ENCODE measurements around the gene CD320. TPM values are rescaled to one million over a fixed set of nuclear protein-coding genes. Genes with fewer than 3 reads are reported as not detected.
"Not testable (repeated sequence)": the region's sequence is repeated elsewhere in the genome, so short reads cannot be mapped to it uniquely, and the experiment has no call there.

Gene CD320
- total and polyA plus RNA-seq, 2 of the 8 experiments (the other 6 are each of a cell fraction or from before 2014, with no cell fraction given), result 80.4 to 157 TPM

DNA sequence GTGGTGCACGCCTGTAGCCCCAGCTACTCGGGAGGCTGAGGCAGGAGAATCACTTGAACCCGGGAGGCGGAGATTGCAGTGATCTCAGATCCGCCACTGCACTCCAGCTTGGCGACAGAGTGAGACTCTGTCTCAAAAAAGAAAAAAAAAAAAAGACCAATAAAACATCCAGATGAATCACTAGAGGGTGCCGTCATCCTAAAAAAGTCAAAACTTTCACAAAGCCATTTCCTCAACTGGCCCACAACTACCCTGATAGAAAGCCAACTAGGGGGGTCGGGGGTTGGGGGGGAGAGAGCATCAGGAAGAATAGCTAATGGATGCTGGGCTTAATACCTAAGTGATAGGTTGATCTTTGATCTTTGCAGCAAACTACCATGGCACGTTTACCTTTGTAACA lies 10.7 kb upstream of the CD320 start:
- H2AFZ ChIP-seq (ENCODE audit: low read length); H2BK15ac ChIP-seq (ENCODE audit: low read length); H3K9ac ChIP-seq (replicated peaks in 1 of 4; ENCODE audit: extremely low read depth in 1 of 4, low read depth in 3 of 4, low read length in 3 of 4); H3K79me1 ChIP-seq (ENCODE audit: low read depth, low read length); H3K4me2 ChIP-seq (ENCODE audit: insufficient read depth in 1 of 2, low read depth in 2 of 2, low read length in 2 of 2); H2BK120ac ChIP-seq (replicated peaks; ENCODE audit: low read depth, low read length); H3K4me3 ChIP-seq (ENCODE audit: extremely low read depth in 1 of 4, insufficient read depth in 2 of 4, low read depth in 3 of 4, low read length in 4 of 4); H3K23ac ChIP-seq (ENCODE audit: insufficient read length); H4K91ac ChIP-seq (replicated peaks; ENCODE audit: insufficient read length, low read length); H3K14ac ChIP-seq (ENCODE audit: insufficient read length); H4K5ac ChIP-seq (ENCODE audit: insufficient read length, low read depth, low read length); H2AK5ac ChIP-seq (ENCODE audit: low read depth, low read length); H3K27me3 ChIP-seq (replicated peaks in 1 of 4; ENCODE audit: control insufficient read depth in 3 of 4, extremely low read depth in 1 of 4, insufficient read depth in 3 of 4, low read length in 3 of 4); FAIRE-seq; H2BK12ac ChIP-seq (ENCODE audit: low read depth, low read length); H3K56ac ChIP-seq (replicated peaks; ENCODE audit: insufficient read length, low read depth, low read length); H4K8ac ChIP-seq (ENCODE audit: extremely low read depth, insufficient read depth, low read length); DNase-seq (ENCODE audit: low read depth in 1 of 2, low spot score in 2 of 2); H3K18ac ChIP-seq (ENCODE audit: extremely low read depth, low read length); H2BK20ac ChIP-seq (ENCODE audit: low read length); H3K27ac ChIP-seq (ENCODE audit: low read depth, low read length); H3K4ac ChIP-seq (replicated peaks; ENCODE audit: insufficient read length, low read depth, low read length); H3K9me3 ChIP-seq (ENCODE audit: insufficient read depth in 2 of 2, low read depth in 1 of 2, low read length in 1 of 2); H2BK5ac ChIP-seq (ENCODE audit: low read depth, low read length): not testable (repeated sequence)
- Histone ChIP-seq H3K79me2 (ENCODE audit: control insufficient read depth in 1 of 2, insufficient read depth in 2 of 2, low read length in 2 of 2) (peaks cover 0 to 33% of the 10 kb centered on the region in 2 experiments; a peak in 2 of 4 replicates), H3K36me3 (ENCODE audit: control insufficient read depth in 2 of 4, insufficient read depth in 4 of 4, low read length in 3 of 4) (peaks cover 15 to 35% (median 25%) of the 10 kb centered on the region in 4 experiments), H3K4me1 (replicated peaks in 1 of 4; ENCODE audit: control insufficient read depth in 3 of 4, insufficient read depth in 4 of 4, low read length in 3 of 4) (peaks cover 0 to 17% (median 9%) of the 10 kb centered on the region in 4 experiments; a peak in 6 of 7 replicates), H3K23me2 (ENCODE audit: low read depth, low read length) (peaks cover 15% of the 10 kb centered on the region), H4K20me1 (replicated peaks in 1 of 2; ENCODE audit: control insufficient read depth in 1 of 2, insufficient read depth in 2 of 2, low read length in 2 of 2) (peaks cover 5 to 12% of the 10 kb centered on the region in 2 experiments)
- POLR2A ChIA-PET (ENCODE audit: partially characterized antibody), result interaction anchor here (25.3 to 27.1 kb wide), 2 partner anchors 5 to 10 kb away, joined by 583 read pairs; partner anchors contain the start of genes CD320, NDUFA7 and RPS28
- CTCF ChIA-PET (ENCODE audit: partially characterized antibody), result interaction anchor here (0.6 to 1.9 kb wide), 12 partner anchors 8 to 376 kb away, joined by 3 to 8 read pairs (median 4); partner anchors contain the start of gene TIMM44
- WGBS, 2 experiments (ENCODE audit: extremely low coverage in 1 of 2, insufficient coverage in 1 of 2, insufficient read length in 1 of 2, insufficient replicate concordance in 2 of 2, low coverage in 1 of 2, low lambda C conversion rate in 2 of 2, missing lambda C conversion rate in 1 of 2), result 87% methylated on average over 9 of the region's 9 CpGs; no CpG with 5 or more reads in 1 of the 2 experiments
- peak in 1 of 2 experiments; percentile 20; a peak in 1 of 4 replicates for TF ChIP-seq RAD21 (IDR thresholded peaks at IDR 0.05 in 1 of 2, conservative IDR thresholded peaks at IDR 0.05 in 1 of 2; ENCODE audit: low read depth in 2 of 2, low read length in 2 of 2)

All from H1 (cell line).